Measurements from ENCODE around the gene GIT2. TPM values are rescaled to one million over a fixed set of nuclear protein-coding genes. Genes with fewer than 3 reads are reported as not detected.

Gene GIT2
- total RNA-seq, 2 donors from 2014 or later: 24.8 to 26.8 TPM

DNA sequence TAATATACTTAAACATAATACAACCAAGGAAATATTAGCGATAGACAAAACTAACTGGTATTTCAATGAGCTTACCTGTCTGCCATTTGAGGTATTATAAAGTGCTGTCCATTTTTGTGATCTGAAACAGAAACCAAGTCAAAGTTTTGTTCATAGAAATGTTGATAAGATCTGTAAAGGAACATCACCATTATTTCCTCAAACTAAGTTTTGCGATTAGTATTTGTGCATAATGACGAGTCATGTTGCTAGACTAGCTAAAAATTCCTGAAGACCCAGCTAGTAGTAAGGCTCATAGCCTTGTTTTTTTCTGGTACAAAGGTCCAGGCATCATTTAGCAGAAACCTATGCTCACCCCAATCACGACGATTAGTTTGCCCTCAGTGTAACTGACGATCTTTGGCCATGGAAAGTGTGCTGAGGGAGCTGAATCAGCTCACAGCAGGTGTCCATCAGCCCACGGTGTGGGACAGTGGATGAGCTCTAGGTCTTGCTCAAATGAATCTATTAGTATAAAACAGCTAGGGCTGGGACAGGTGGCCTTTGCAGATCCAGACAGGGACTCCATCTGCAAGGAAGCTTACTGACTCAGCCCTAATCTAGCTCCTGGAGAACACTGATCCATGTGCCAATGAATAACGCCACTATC, 28.7 kb downstream of the GIT2 start:
- Histone ChIP-seq H3K9me3 (no peaks in the 10 kb centered on the region), H3K36me3 (peaks cover 42% of the 10 kb centered on the region), H3K27ac (no peak overlapping the region), H3K4me1 (peaks cover 0 to 9% of the 10 kb centered on the region in 2 donors), H3K4me3 (no peak overlapping the region), H3K27me3 (no peaks in the 10 kb centered on the region)
- no peak for DNase-seq (ENCODE audit: low spot score)
- TF ChIP-seq, protein P1, sequence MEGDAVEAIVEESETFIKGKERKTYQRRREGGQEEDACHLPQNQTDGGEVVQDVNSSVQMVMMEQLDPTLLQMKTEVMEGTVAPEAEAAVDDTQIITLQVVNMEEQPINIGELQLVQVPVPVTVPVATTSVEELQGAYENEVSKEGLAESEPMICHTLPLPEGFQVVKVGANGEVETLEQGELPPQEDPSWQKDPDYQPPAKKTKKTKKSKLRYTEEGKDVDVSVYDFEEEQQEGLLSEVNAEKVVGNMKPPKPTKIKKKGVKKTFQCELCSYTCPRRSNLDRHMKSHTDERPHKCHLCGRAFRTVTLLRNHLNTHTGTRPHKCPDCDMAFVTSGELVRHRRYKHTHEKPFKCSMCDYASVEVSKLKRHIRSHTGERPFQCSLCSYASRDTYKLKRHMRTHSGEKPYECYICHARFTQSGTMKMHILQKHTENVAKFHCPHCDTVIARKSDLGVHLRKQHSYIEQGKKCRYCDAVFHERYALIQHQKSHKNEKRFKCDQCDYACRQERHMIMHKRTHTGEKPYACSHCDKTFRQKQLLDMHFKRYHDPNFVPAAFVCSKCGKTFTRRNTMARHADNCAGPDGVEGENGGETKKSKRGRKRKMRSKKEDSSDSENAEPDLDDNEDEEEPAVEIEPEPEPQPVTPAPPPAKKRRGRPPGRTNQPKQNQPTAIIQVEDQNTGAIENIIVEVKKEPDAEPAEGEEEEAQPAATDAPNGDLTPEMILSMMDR (IDR thresholded peaks at IDR 0.05): no peak

GRCh38 chr12:109966546-109966945, 29.6 kb downstream of the GIT2 start:
- DNase-seq (ENCODE audit: low spot score): no peak
- H3K27ac ChIP-seq: no peak overlapping the region
- TF ChIP-seq, protein P1 (IDR thresholded peaks at IDR 0.05): no peak
- peaks cover 42% of the 10 kb centered on the region for H3K36me3 ChIP-seq
- H3K27me3 ChIP-seq: no peaks in the 10 kb centered on the region
- no peak overlapping the region for H3K4me3 ChIP-seq
- H3K9me3 ChIP-seq: no peaks in the 10 kb centered on the region
- peaks cover 0 to 12% of the 10 kb centered on the region in 2 donors for H3K4me1 ChIP-seq

- TF ChIP-seq, protein P1 (IDR thresholded peaks at IDR 0.05): no peak
- Histone ChIP-seq H3K4me1 (peaks cover 0 to 12% of the 10 kb centered on the region in 2 donors), H3K27me3 (no peaks in the 10 kb centered on the region), H3K36me3 (peaks cover 49% of the 10 kb centered on the region), H3K9me3 (no peaks in the 10 kb centered on the region), H3K27ac (no peak overlapping the region), H3K4me3 (no peak overlapping the region)
- DNase-seq (ENCODE audit: low spot score): no peak
These were observed 32.3 kb downstream of the GIT2 start for GRCh38 chr12:109963743-109964429.

GRCh38 chr12:109963330-109963729, 32.8 kb downstream of the GIT2 start:
- TF ChIP-seq, protein P1 (IDR thresholded peaks at IDR 0.05): no peak
- Histone ChIP-seq H3K4me1 (peaks cover 0 to 12% of the 10 kb centered on the region in 2 donors), H3K9me3 (no peaks in the 10 kb centered on the region), H3K27me3 (no peaks in the 10 kb centered on the region), H3K4me3 (no peak overlapping the region), H3K36me3 (peaks cover 50% of the 10 kb centered on the region), H3K27ac (no peak overlapping the region)
- no peak for DNase-seq (ENCODE audit: low spot score)

DNA sequence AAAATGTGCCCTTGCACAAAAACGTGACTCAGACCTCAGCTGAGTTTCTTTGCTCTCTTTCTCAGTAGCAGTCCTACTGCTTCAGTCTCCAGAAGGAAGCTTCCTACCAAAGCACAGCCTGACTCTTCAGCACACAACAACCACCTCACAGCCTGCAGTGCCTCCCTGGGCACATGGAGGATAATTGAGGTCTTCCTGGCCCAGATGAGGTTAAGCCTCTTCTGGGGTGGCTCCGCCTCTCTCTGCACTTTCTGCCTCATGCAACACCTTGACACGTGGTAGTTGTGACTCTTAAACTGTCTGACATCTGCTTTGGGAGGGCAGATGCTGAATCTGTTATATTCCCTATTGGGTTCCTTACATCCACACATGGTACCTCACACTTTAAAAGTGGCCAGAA, 33.8 kb downstream of the GIT2 start:
- Histone ChIP-seq H3K4me3 (no peak overlapping the region), H3K4me1 (peaks cover 0 to 12% of the 10 kb centered on the region in 2 donors), H3K27me3 (no peaks in the 10 kb centered on the region), H3K27ac (no peak overlapping the region), H3K36me3 (peaks cover 59% of the 10 kb centered on the region), H3K9me3 (no peaks in the 10 kb centered on the region)
- no peak for DNase-seq (ENCODE audit: low spot score)
- TF ChIP-seq, protein P1 (IDR thresholded peaks at IDR 0.05): no peak

All from right atrium auricular region (tissue), 2 donors.